GM12878 (cell line): ENCODE data around the gene NCL. TPM values are rescaled to one million over a fixed set of nuclear protein-coding genes. Genes with fewer than 3 reads are reported as not detected.

ENCODE experiments used
- ATAC-seq: fragments of 200-7000 bp; cut with Tn5 transposase; 3 replicates; pipeline ENCODE4 v1.9.1; 2020; ENCODE audit warnings: mild to moderate bottlenecking, moderate library complexity
- BruUV-seq: library from RNA; stranded (reverse); fragments of 400-500 nt; replicated peaks from 2 replicates; lab custom pipeline; 2021; lab: Mats Ljungman, UMichigan
- CTCF ChIA-PET: fragments of 300-600 bp; sonication (Branson Sonifier 250); formaldehyde crosslinking; extraction: SDS; loops from one replicate; lab custom pipeline; 2021; ENCODE audit warnings: inconsistent platforms; lab: Yijun Ruan, JAX
- POLR2A ChIA-PET: fragments of 350-600 bp; formaldehyde crosslinking; extraction: SDS; loops from one replicate; lab custom pipeline; 2021; ENCODE audit warnings: inconsistent platforms; lab: Charles Lee
- RAD21 ChIA-PET: fragments of 300-600 bp; sonication (Branson Sonifier 250); formaldehyde crosslinking; loops from one replicate; lab custom pipeline; 2023; ENCODE audit warnings: antibody characterized with exemption; ENCODE audit not compliant: unreplicated experiment; lab: Charles Lee
- SMC1A ChIA-PET: fragments of 300-600 bp; sonication (Branson Sonifier 250); formaldehyde crosslinking; loops from one replicate; lab custom pipeline; 2023; ENCODE audit not compliant: unreplicated experiment, uncharacterized antibody; lab: Charles Lee
- DNase-seq: peaks from one replicate; pipeline ENCODE4 v3.0.0-alpha.2; 2011; ENCODE audit warnings: low read depth, low spot score
- FAIRE-seq: peaks from 3 replicates; lab custom pipeline; 2011; peaks lifted over from hg19 to GRCh38; lab: Jason Lieb, UNC
- H2AFZ ChIP-seq: 2 replicates; pipeline ENCODE4 v1.6.0; 2011; ENCODE audit warnings: low read depth, low read length, control low read depth; ENCODE audit not compliant: control insufficient read depth
- H3K27ac ChIP-seq: 2 replicates; pipeline ENCODE4 v1.5.1; 2011; ENCODE audit warnings: control low read depth; ENCODE audit not compliant: control insufficient read depth, insufficient read depth
- H3K27me3 ChIP-seq, 2 experiments: replicated peaks in 1 of 2; 2 replicates each; pipeline versions ENCODE4 v1.6.0 to v1.6.1; 2011; ENCODE audit warnings: low read length in 1 of 2; ENCODE audit not compliant: control insufficient read depth in 2 of 2, insufficient read depth in 2 of 2
- H3K36me3 ChIP-seq, 2 experiments: 2 replicates each; pipeline ENCODE4 v1.5.1; 2011; ENCODE audit warnings: low read length in 1 of 2; ENCODE audit not compliant: control insufficient read depth in 2 of 2, insufficient read depth in 2 of 2
- H3K4me1 ChIP-seq: 2 replicates; pipeline ENCODE4 v1.6.1; 2011; ENCODE audit warnings: mild to moderate bottlenecking, low read length, moderate library complexity, mixed read lengths; ENCODE audit not compliant: control insufficient read depth, insufficient read depth
- H3K4me2 ChIP-seq: 2 replicates; pipeline ENCODE4 v1.6.0; 2011; ENCODE audit warnings: control low read depth; ENCODE audit not compliant: control insufficient read depth, insufficient read depth
- H3K4me3 ChIP-seq: fragments of 200-600 bp; sonication (generic); 2 replicates; pipeline ENCODE4 v1.5.1; 2016
- H3K79me2 ChIP-seq: 2 replicates; pipeline ENCODE4 v1.6.0; 2011; ENCODE audit warnings: low read length; ENCODE audit not compliant: control insufficient read depth, insufficient read depth
- H3K9ac ChIP-seq: 2 replicates; pipeline ENCODE4 v1.8.0; 2011; ENCODE audit warnings: low read length, control low read depth, mixed read lengths; ENCODE audit not compliant: control insufficient read depth, insufficient read depth
- H3K9me3 ChIP-seq: replicated peaks from 3 replicates; pipeline ENCODE4 v1.5.1; 2011; ENCODE audit warnings: mild to moderate bottlenecking, low read length; ENCODE audit not compliant: control insufficient read depth, insufficient read depth
- H4K20me1 ChIP-seq: 2 replicates; pipeline ENCODE4 v1.6.0; 2011; ENCODE audit not compliant: control insufficient read depth, insufficient read depth
- CHD1 ChIP-seq: IDR thresholded peaks from 2 replicates; pipeline ENCODE4 v1.6.1; 2012; ENCODE audit warnings: low read depth, low read length, improper control_type of control experiment
- CREB1 ChIP-seq: IDR thresholded peaks from 2 replicates; pipeline ENCODE4 v1.6.1; 2012; ENCODE audit warnings: low read depth, mild to moderate bottlenecking, inconsistent platforms
- CREM ChIP-seq: IDR thresholded peaks from 2 replicates; pipeline ENCODE4 v1.6.1; 2014; ENCODE audit warnings: antibody characterized with exemption, low read depth
- EP300 ChIP-seq, 2 experiments: fragments of 150-350 bp in 1 of 2; IDR thresholded peaks; 2 replicates each; pipeline ENCODE4 v1.6.1; 2011 to 2012; ENCODE audit warnings: low read depth in 2 of 2, low read length in 2 of 2, borderline replicate concordance in 1 of 2, improper control_type of control experiment in 1 of 2, inconsistent platforms in 1 of 2; ENCODE audit not compliant: control insufficient read depth in 1 of 2
- EZH2 ChIP-seq: IDR thresholded peaks from 2 replicates; pipeline ENCODE4 v1.6.1; 2012; ENCODE audit warnings: low read depth, mild to moderate bottlenecking, control low read depth, inconsistent platforms, low read length, borderline replicate concordance; ENCODE audit not compliant: control insufficient read depth
- KDM1A ChIP-seq: fragments of 200-600 bp; sonication (generic); IDR thresholded peaks from 2 replicates; pipeline ENCODE4 v1.6.1; 2016; ENCODE audit warnings: borderline replicate concordance
- MEF2A ChIP-seq: IDR thresholded peaks from 2 replicates; pipeline ENCODE4 v1.6.1; 2011; ENCODE audit warnings: low read depth, mild to moderate bottlenecking, low read length, moderate library complexity; ENCODE audit not compliant: insufficient read depth
- MYC ChIP-seq: IDR thresholded peaks from 2 replicates; pipeline ENCODE4 v1.6.1; 2011; ENCODE audit warnings: mild to moderate bottlenecking, low read length, moderate library complexity, inconsistent platforms; ENCODE audit not compliant: insufficient read depth, insufficient replicate concordance, insufficient read length, severe bottlenecking
- NFYA ChIP-seq: IDR thresholded peaks from 2 replicates; pipeline ENCODE4 v1.6.1; 2011; ENCODE audit warnings: low read depth, mild to moderate bottlenecking, low read length, improper control_type of control experiment, borderline replicate concordance
- RAD21 ChIP-seq: IDR thresholded peaks from 2 replicates; pipeline ENCODE4 v1.6.1; 2011; ENCODE audit warnings: mild to moderate bottlenecking, low read depth, low read length, moderate library complexity; ENCODE audit not compliant: insufficient read depth
- SPI1 ChIP-seq: IDR thresholded peaks from 2 replicates; pipeline ENCODE4 v1.6.1; 2011; ENCODE audit warnings: low read depth, mild to moderate bottlenecking, low read length, moderate library complexity, borderline replicate concordance; ENCODE audit not compliant: insufficient read depth
- YBX1 ChIP-seq: fragments of 450-650 bp; IDR thresholded peaks from 2 replicates; pipeline ENCODE4 v1.6.1; 2016; ENCODE audit warnings: antibody characterized with exemption
- ZNF274 ChIP-seq: IDR thresholded peaks from one replicate; pipeline ENCODE4 v1.8.0; 2011; ENCODE audit not compliant: insufficient read length, insufficient read depth
- WGBS: methylation state at CpG from one replicate; pipeline ENCODE4 v1.1.6; 2016; ENCODE audit warnings: low lambda C conversion rate; ENCODE audit not compliant: insufficient replicate concordance, insufficient coverage; ENCODE audit errors: missing lambda C conversion rate; 5-methylcytosine and 5-hydroxymethylcytosine counted together
- in situ Hi-C: fragments of 300-500 bp; cut with MboI; formaldehyde crosslinking; loops from 9 replicates; pipeline ENCODE4 v1.14.3; 2018; ENCODE audit warnings: mixed read lengths
- intact Hi-C: fragments of 100-400 bp; cut with micrococcal nuclease; formaldehyde crosslinking; loops from one replicate; pipeline ENCODE4 v1.14.2; 2022; ENCODE audit not compliant: unreplicated experiment
- polyA plus RNA-seq, 11 experiments: library from polyadenylated mRNA; depleted of rRNA in 4 of 11; unstranded in 6 of 11; stranded (reverse) in 5 of 11; fragments of >200 nt; fragmentation: Nextera tagmentation in 4 of 11; fragmentation: Illumina TruSeq in 1 of 11; extraction: Ambion mirVana in 4 of 11; extraction: Trizol in 1 of 11; gene quantifications; 1 replicate in 1 of 11; 2 replicates in 10 of 11; pipeline versions ENCODE4 v1.2.1 to v1.2.3, GENCODE V29; 2011 to 2016; ENCODE audit warnings: inconsistent platforms in 2 of 11, missing spikeins in 2 of 11, low read depth in 1 of 11
- total RNA-seq, 4 experiments: library from RNA; depleted of rRNA in 3 of 4; stranded (reverse); fragments of >200 nt in 3 of 4; fragmentation: Illumina TruSeq in 1 of 4; extraction: Trizol in 1 of 4; gene quantifications; 2 replicates each; pipeline versions ENCODE4 v1.2.1 to v1.2.3, GENCODE V29; 2013 to 2021
- TF ChIP-seq, protein P1 (sequence below): fragments of 450-650 bp; IDR thresholded peaks from 2 replicates; pipeline ENCODE4 v1.6.1; 2017; ENCODE audit warnings: borderline replicate concordance
- TF ChIP-seq, protein P2 (sequence below): fragments of 450-650 bp; IDR thresholded peaks from 2 replicates; pipeline ENCODE4 v1.6.1; 2017; ENCODE audit warnings: low read depth, mild to moderate bottlenecking, moderate library complexity
- TF ChIP-seq, protein P3 (sequence below): fragments of 450-650 bp; formaldehyde crosslinking; IDR thresholded peaks from 2 replicates; pipeline ENCODE4 v1.4.0; 2022; ENCODE audit warnings: mild to moderate bottlenecking, moderate library complexity
- TF ChIP-seq, protein P4 (sequence below): fragments of 150-350 bp; IDR thresholded peaks from 2 replicates; pipeline ENCODE4 v1.6.1; 2014; ENCODE audit warnings: mild to moderate bottlenecking, low read depth, low read length

NCL gene
- total and polyA plus RNA-seq, 10 of the 15 experiments (the other 5 are each of a cell fraction or from before 2014, with no cell fraction given) = 123 to 1,207 (median 529) TPM

DNA sequence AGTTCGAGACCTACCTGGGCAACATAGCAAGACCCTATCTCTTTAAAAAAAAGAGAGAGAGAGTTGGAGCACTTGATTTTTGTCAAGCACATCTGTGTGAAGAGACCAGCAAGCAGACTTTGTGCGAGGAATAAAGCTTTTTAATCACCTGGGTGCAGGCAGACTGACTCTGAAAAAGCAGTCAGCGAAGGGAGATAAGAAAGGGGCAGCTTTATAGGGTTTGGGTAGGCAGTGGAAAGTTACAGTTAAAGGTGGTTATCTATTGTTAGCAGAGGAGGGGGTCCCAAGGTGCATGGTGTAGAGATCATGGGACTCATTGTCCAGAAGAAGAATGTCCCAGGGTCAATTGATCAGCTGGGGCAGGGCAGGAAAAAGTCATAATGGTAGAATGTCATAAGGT is 34.4 kb downstream of the NCL start:
- whole genome bisulfite sequencing = 40% methylated on average over 3 of the region's 3 CpGs
- Histone ChIP-seq H3K4me1 (peaks cover 12% of the 10 kb centered on the region), H3K9ac (no peak overlapping the region), H4K20me1 (no peaks in the 10 kb centered on the region), H2AFZ (no peak overlapping the region), H3K9me3 (peaks cover 6% of the 10 kb centered on the region; the same call in 2 of the 3 replicates), H3K79me2 (no peaks in the 10 kb centered on the region), H3K27ac (no peak overlapping the region), H3K4me2 (no peak overlapping the region), H3K36me3 (no peaks in the 10 kb centered on the region), H3K27me3 (no peaks in the 10 kb centered on the region), H3K4me3 (no peak overlapping the region)
- FAIRE-seq (no peak), DNase-seq (no peak), ATAC-seq (no peak)
- ChIA-PET SMC1A (interaction anchor here (1.6 kb wide), 1 partner anchor 30 kb away, joined by 4 read pairs; no protein-coding TSS in a partner anchor), POLR2A (no interaction called here), CTCF (no interaction called here), RAD21 (no interaction called here)
- intact Hi-C loops (no loop called here), in situ Hi-C loops (no loop called here)
- no TSS peak for BruUV-seq
- TF ChIP-seq, protein P1, sequence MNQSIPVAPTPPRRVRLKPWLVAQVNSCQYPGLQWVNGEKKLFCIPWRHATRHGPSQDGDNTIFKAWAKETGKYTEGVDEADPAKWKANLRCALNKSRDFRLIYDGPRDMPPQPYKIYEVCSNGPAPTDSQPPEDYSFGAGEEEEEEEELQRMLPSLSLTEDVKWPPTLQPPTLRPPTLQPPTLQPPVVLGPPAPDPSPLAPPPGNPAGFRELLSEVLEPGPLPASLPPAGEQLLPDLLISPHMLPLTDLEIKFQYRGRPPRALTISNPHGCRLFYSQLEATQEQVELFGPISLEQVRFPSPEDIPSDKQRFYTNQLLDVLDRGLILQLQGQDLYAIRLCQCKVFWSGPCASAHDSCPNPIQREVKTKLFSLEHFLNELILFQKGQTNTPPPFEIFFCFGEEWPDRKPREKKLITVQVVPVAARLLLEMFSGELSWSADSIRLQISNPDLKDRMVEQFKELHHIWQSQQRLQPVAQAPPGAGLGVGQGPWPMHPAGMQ = no peak
- TF ChIP-seq CHD1 = no peak
- TF ChIP-seq, protein P2, sequence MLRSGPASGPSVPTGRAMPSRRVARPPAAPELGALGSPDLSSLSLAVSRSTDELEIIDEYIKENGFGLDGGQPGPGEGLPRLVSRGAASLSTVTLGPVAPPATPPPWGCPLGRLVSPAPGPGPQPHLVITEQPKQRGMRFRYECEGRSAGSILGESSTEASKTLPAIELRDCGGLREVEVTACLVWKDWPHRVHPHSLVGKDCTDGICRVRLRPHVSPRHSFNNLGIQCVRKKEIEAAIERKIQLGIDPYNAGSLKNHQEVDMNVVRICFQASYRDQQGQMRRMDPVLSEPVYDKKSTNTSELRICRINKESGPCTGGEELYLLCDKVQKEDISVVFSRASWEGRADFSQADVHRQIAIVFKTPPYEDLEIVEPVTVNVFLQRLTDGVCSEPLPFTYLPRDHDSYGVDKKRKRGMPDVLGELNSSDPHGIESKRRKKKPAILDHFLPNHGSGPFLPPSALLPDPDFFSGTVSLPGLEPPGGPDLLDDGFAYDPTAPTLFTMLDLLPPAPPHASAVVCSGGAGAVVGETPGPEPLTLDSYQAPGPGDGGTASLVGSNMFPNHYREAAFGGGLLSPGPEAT = no peak
- no peak for TF ChIP-seq EP300 (IDR thresholded peaks at IDR 0.05; ENCODE audit: borderline replicate concordance in 1 of 2, control insufficient read depth in 1 of 2, low read depth in 2 of 2, low read length in 2 of 2)
- TF ChIP-seq CREB1 = no peak
- TF ChIP-seq ZNF274 = no peak
- TF ChIP-seq MEF2A = no peak
- no peak for TF ChIP-seq RAD21
- TF ChIP-seq KDM1A = no peak
- no peak for TF ChIP-seq NFYA
- no peak for TF ChIP-seq EZH2
- no peak for TF ChIP-seq YBX1
- no peak for TF ChIP-seq CREM
- no peak for TF ChIP-seq MYC
- TF ChIP-seq, protein P3, sequence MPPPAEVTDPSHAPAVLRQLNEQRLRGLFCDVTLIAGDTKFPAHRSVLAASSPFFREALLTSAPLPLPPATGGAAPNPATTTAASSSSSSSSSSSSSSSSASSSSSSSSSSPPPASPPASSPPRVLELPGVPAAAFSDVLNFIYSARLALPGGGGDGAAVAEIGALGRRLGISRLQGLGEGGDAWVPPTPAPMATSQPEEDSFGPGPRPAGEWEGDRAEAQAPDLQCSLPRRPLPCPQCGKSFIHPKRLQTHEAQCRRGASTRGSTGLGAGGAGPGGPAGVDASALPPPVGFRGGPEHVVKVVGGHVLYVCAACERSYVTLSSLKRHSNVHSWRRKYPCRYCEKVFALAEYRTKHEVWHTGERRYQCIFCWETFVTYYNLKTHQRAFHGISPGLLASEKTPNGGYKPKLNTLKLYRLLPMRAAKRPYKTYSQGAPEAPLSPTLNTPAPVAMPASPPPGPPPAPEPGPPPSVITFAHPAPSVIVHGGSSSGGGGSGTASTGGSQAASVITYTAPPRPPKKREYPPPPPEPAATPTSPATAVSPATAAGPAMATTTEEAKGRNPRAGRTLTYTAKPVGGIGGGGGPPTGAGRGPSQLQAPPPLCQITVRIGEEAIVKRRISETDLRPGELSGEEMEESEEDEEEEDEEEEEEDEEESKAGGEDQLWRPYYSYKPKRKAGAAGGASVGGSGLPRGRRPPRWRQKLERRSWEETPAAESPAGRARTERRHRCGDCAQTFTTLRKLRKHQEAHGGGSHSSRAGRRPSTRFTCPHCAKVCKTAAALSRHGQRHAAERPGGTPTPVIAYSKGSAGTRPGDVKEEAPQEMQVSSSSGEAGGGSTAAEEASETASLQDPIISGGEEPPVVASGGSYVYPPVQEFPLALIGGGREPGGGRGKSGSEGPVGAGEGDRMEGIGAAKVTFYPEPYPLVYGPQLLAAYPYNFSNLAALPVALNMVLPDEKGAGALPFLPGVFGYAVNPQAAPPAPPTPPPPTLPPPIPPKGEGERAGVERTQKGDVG (CRISPR knock-in tag) = no peak
- TF ChIP-seq SPI1 = no peak
- TF ChIP-seq, protein P4, sequence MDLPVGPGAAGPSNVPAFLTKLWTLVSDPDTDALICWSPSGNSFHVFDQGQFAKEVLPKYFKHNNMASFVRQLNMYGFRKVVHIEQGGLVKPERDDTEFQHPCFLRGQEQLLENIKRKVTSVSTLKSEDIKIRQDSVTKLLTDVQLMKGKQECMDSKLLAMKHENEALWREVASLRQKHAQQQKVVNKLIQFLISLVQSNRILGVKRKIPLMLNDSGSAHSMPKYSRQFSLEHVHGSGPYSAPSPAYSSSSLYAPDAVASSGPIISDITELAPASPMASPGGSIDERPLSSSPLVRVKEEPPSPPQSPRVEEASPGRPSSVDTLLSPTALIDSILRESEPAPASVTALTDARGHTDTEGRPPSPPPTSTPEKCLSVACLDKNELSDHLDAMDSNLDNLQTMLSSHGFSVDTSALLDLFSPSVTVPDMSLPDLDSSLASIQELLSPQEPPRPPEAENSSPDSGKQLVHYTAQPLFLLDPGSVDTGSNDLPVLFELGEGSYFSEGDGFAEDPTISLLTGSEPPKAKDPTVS = no peak
